ENCODE results near the gene CYGB.

Gene CYGB

GRCh38 chr17:76542984-76543383 lies 5.5 kb upstream of the CYGB start:
- H3K9me3 ChIP-seq (ENCODE audit: control insufficient read depth in 2 of 2, low read length in 2 of 2) = no peaks in the 10 kb centered on the region
- peaks cover 10 to 21% of the 10 kb centered on the region in 2 donors for H3K27me3 ChIP-seq (ENCODE audit: control insufficient read depth in 1 of 2, insufficient read depth in 2 of 2, low read length in 2 of 2)
- H3K36me3 ChIP-seq (ENCODE audit: control insufficient read depth in 2 of 2, insufficient read depth in 2 of 2, low read length in 2 of 2) = no peaks in the 10 kb centered on the region
- no peak overlapping the region for H3K27ac ChIP-seq (ENCODE audit: low read length)
- peaks cover 50% of the 10 kb centered on the region for H3K4me1 ChIP-seq (ENCODE audit: control insufficient read depth, insufficient read depth, low read length)
- H3K4me3 ChIP-seq (ENCODE audit: low read length in 2 of 2) = no peak overlapping the region
- H3K9ac ChIP-seq (ENCODE audit: low read length in 2 of 2) = no peak overlapping the region

GRCh38 chr17:76542566-76542971 lies 5.1 kb upstream of the CYGB start:
- H3K9me3 ChIP-seq (ENCODE audit: control insufficient read depth in 2 of 2, low read length in 2 of 2) = no peaks in the 10 kb centered on the region
- peaks cover 10 to 25% of the 10 kb centered on the region in 2 donors for H3K27me3 ChIP-seq (ENCODE audit: control insufficient read depth in 1 of 2, insufficient read depth in 2 of 2, low read length in 2 of 2)
- no peak overlapping the region for H3K9ac ChIP-seq (ENCODE audit: low read length in 2 of 2)
- no peak overlapping the region for H3K4me3 ChIP-seq (ENCODE audit: low read length in 2 of 2)
- peaks cover 50% of the 10 kb centered on the region for H3K4me1 ChIP-seq (ENCODE audit: control insufficient read depth, insufficient read depth, low read length)
- H3K36me3 ChIP-seq (ENCODE audit: control insufficient read depth in 2 of 2, insufficient read depth in 2 of 2, low read length in 2 of 2) = no peaks in the 10 kb centered on the region
- no peak overlapping the region for H3K27ac ChIP-seq (ENCODE audit: low read length)

- Histone ChIP-seq H3K9me3 (ENCODE audit: control insufficient read depth in 2 of 2, low read length in 2 of 2) (no peaks in the 10 kb centered on the region), H3K27me3 (ENCODE audit: control insufficient read depth in 1 of 2, insufficient read depth in 2 of 2, low read length in 2 of 2) (peaks cover 12 to 29% of the 10 kb centered on the region in 2 donors), H3K4me3 (ENCODE audit: low read length in 2 of 2) (no peak overlapping the region), H3K36me3 (ENCODE audit: control insufficient read depth in 2 of 2, insufficient read depth in 2 of 2, low read length in 2 of 2) (no peaks in the 10 kb centered on the region), H3K9ac (ENCODE audit: low read length in 2 of 2) (no peak overlapping the region), H3K27ac (ENCODE audit: low read length) (no peak overlapping the region), H3K4me1 (ENCODE audit: control insufficient read depth, insufficient read depth, low read length) (peaks cover 50% of the 10 kb centered on the region)
These were observed 4.4 kb upstream of the CYGB start for GRCh38 chr17:76541739-76542454.

GRCh38 chr17:76540381-76541300 lies 3.1 kb upstream of the CYGB start:
- Histone ChIP-seq H3K27me3 (ENCODE audit: control insufficient read depth in 1 of 2, insufficient read depth in 2 of 2, low read length in 2 of 2) (peaks cover 23 to 39% of the 10 kb centered on the region in 2 donors), H3K4me1 (ENCODE audit: control insufficient read depth, insufficient read depth, low read length) (peaks cover 43% of the 10 kb centered on the region), H3K36me3 (ENCODE audit: control insufficient read depth in 2 of 2, insufficient read depth in 2 of 2, low read length in 2 of 2) (no peaks in the 10 kb centered on the region), H3K9me3 (ENCODE audit: control insufficient read depth in 2 of 2, low read length in 2 of 2) (no peaks in the 10 kb centered on the region), H3K9ac (ENCODE audit: low read length in 2 of 2) (peak overlapping the region; percentile 66 to 75), H3K4me3 (ENCODE audit: low read length in 2 of 2) (peak overlapping the region; percentile 74 to 78), H3K27ac (ENCODE audit: low read length) (no peak overlapping the region)

GRCh38 chr17:76539631-76540271 lies 2.2 kb upstream of the CYGB start, which contains the start of gene PRCD:
Gene PRCD (plus strand): TSS chr17:76540044. CDS start chr17:76540142, 98 bp downstream.
- Histone ChIP-seq H3K9me3 (ENCODE audit: control insufficient read depth in 2 of 2, low read length in 2 of 2) (no peaks in the 10 kb centered on the region), H3K27me3 (ENCODE audit: control insufficient read depth in 1 of 2, insufficient read depth in 2 of 2, low read length in 2 of 2) (peaks cover 23 to 45% of the 10 kb centered on the region in 2 donors), H3K36me3 (ENCODE audit: control insufficient read depth in 2 of 2, insufficient read depth in 2 of 2, low read length in 2 of 2) (no peaks in the 10 kb centered on the region), H3K27ac (ENCODE audit: low read length) (no peak within 1 kb of the TSS), H3K4me1 (ENCODE audit: control insufficient read depth, insufficient read depth, low read length) (peaks cover 44% of the 10 kb centered on the region), H3K4me3 (ENCODE audit: low read length in 2 of 2) (peak within 1 kb of the TSS; percentile 74 to 78), H3K9ac (ENCODE audit: low read length in 2 of 2) (peak within 1 kb of the TSS; percentile 66 to 75)

- H3K9me3 ChIP-seq (ENCODE audit: control insufficient read depth in 2 of 2, low read length in 2 of 2) = no peaks in the 10 kb centered on the region
- H3K36me3 ChIP-seq (ENCODE audit: control insufficient read depth in 2 of 2, insufficient read depth in 2 of 2, low read length in 2 of 2) = no peaks in the 10 kb centered on the region
- peaks cover 39% of the 10 kb centered on the region for H3K4me1 ChIP-seq (ENCODE audit: control insufficient read depth, insufficient read depth, low read length)
- H3K27ac ChIP-seq (ENCODE audit: low read length) = no peak overlapping the region
- no peak overlapping the region for H3K4me3 ChIP-seq (ENCODE audit: low read length in 2 of 2)
- peaks cover 23 to 41% of the 10 kb centered on the region in 2 donors for H3K27me3 ChIP-seq (ENCODE audit: control insufficient read depth in 1 of 2, insufficient read depth in 2 of 2, low read length in 2 of 2)
- no peak overlapping the region for H3K9ac ChIP-seq (ENCODE audit: low read length in 2 of 2)
These were observed 1.5 kb upstream of the CYGB start for GRCh38 chr17:76538941-76539570.

GRCh38 chr17:76538281-76538931 lies 897 bp upstream of the CYGB start:
- Histone ChIP-seq H3K9ac (ENCODE audit: low read length in 2 of 2) (no peak overlapping the region), H3K27me3 (ENCODE audit: control insufficient read depth in 1 of 2, insufficient read depth in 2 of 2, low read length in 2 of 2) (peaks cover 23 to 35% of the 10 kb centered on the region in 2 donors), H3K4me3 (ENCODE audit: low read length in 2 of 2) (peak overlapping the region in 1 of 2 donors; percentile 58), H3K36me3 (ENCODE audit: control insufficient read depth in 2 of 2, insufficient read depth in 2 of 2, low read length in 2 of 2) (no peaks in the 10 kb centered on the region), H3K27ac (ENCODE audit: low read length) (no peak overlapping the region), H3K4me1 (ENCODE audit: control insufficient read depth, insufficient read depth, low read length) (peaks cover 36% of the 10 kb centered on the region), H3K9me3 (ENCODE audit: control insufficient read depth in 2 of 2, low read length in 2 of 2) (no peaks in the 10 kb centered on the region)

GRCh38 chr17:76537288-76537577 lies 276 bp downstream of the CYGB start:
- Histone ChIP-seq H3K9ac (ENCODE audit: low read length in 2 of 2) (peak overlapping the region in 1 of 2 donors; percentile 33), H3K36me3 (ENCODE audit: control insufficient read depth in 2 of 2, insufficient read depth in 2 of 2, low read length in 2 of 2) (no peaks in the 10 kb centered on the region), H3K27me3 (ENCODE audit: control insufficient read depth in 1 of 2, insufficient read depth in 2 of 2, low read length in 2 of 2) (peaks cover 17 to 32% of the 10 kb centered on the region in 2 donors), H3K4me1 (ENCODE audit: control insufficient read depth, insufficient read depth, low read length) (peaks cover 36% of the 10 kb centered on the region), H3K27ac (ENCODE audit: low read length) (no peak overlapping the region), H3K9me3 (ENCODE audit: control insufficient read depth in 2 of 2, low read length in 2 of 2) (no peaks in the 10 kb centered on the region), H3K4me3 (ENCODE audit: low read length in 2 of 2) (peak overlapping the region; percentile 40 to 68)

- Histone ChIP-seq H3K36me3 (ENCODE audit: control insufficient read depth in 2 of 2, insufficient read depth in 2 of 2, low read length in 2 of 2) (no peaks in the 10 kb centered on the region), H3K9ac (ENCODE audit: low read length in 2 of 2) (peak overlapping the region; percentile 29 to 33), H3K4me3 (ENCODE audit: low read length in 2 of 2) (peak overlapping the region; percentile 40 to 68), H3K9me3 (ENCODE audit: control insufficient read depth in 2 of 2, low read length in 2 of 2) (no peaks in the 10 kb centered on the region), H3K4me1 (ENCODE audit: control insufficient read depth, insufficient read depth, low read length) (peaks cover 39% of the 10 kb centered on the region), H3K27me3 (ENCODE audit: control insufficient read depth in 1 of 2, insufficient read depth in 2 of 2, low read length in 2 of 2) (peaks cover 19 to 32% of the 10 kb centered on the region in 2 donors), H3K27ac (ENCODE audit: low read length) (peak overlapping the region; percentile 2)
These were observed 810 bp downstream of the CYGB start for GRCh38 chr17:76536511-76537287.
